ENCODE results near the gene MTUS2. TPM values are rescaled to one million over a fixed set of nuclear protein-coding genes. Genes with fewer than 3 reads are reported as not detected.

MTUS2 gene
- total RNA-seq, 1 donor from 2014 or later: 8.9 TPM

GRCh38 chr13:29539856-29540255, 719.7 kb downstream of the MTUS2 start:
- no peaks in the 10 kb centered on the region for H3K9me3 ChIP-seq
- intact Hi-C loops (cut with DNase I): no loop called here
- H3K36me3 ChIP-seq: peaks cover 5 to 11% of the 10 kb centered on the region in 2 donors
- no peak overlapping the region for H3K4me3 ChIP-seq
- no peak for TF ChIP-seq CTCF (IDR thresholded peaks at IDR 0.05)
- H3K27ac ChIP-seq: no peak overlapping the region
- no peak for DNase-seq (ENCODE audit: low spot score in 2 of 2)
- H3K4me1 ChIP-seq: no peaks in the 10 kb centered on the region
- H3K27me3 ChIP-seq: no peaks in the 10 kb centered on the region

- intact Hi-C loops (cut with DNase I): no loop called here
- no peak for DNase-seq (ENCODE audit: low spot score in 2 of 2)
- H3K4me1 ChIP-seq: no peaks in the 10 kb centered on the region
- H3K27me3 ChIP-seq: no peaks in the 10 kb centered on the region
- no peaks in the 10 kb centered on the region for H3K9me3 ChIP-seq
- no peak overlapping the region for H3K27ac ChIP-seq
- H3K36me3 ChIP-seq: peaks cover 5 to 8% of the 10 kb centered on the region in 2 donors
- no peak for TF ChIP-seq CTCF (IDR thresholded peaks at IDR 0.05)
- H3K4me3 ChIP-seq: no peak overlapping the region
Observed at GRCh38 chr13:29540334-29540733, 720.2 kb downstream of the MTUS2 start.

- Histone ChIP-seq H3K27ac (no peak overlapping the region), H3K9me3 (no peaks in the 10 kb centered on the region), H3K4me3 (no peak overlapping the region), H3K27me3 (no peaks in the 10 kb centered on the region), H3K4me1 (no peaks in the 10 kb centered on the region), H3K36me3 (peaks cover 1 to 3% of the 10 kb centered on the region in 2 donors)
- no peak for TF ChIP-seq CTCF (IDR thresholded peaks at IDR 0.05)
- intact Hi-C loops (cut with DNase I): no loop called here
- no peak for DNase-seq (ENCODE audit: low spot score in 2 of 2)
Observed at GRCh38 chr13:29540799-29541198, 720.7 kb downstream of the MTUS2 start.

- no peaks in the 10 kb centered on the region for H3K4me1 ChIP-seq
- no peak for DNase-seq (ENCODE audit: low spot score in 2 of 2)
- intact Hi-C loops (cut with DNase I): no loop called here
- H3K27ac ChIP-seq: no peak overlapping the region
- TF ChIP-seq CTCF (IDR thresholded peaks at IDR 0.05): no peak
- H3K36me3 ChIP-seq: no peaks in the 10 kb centered on the region
- no peak overlapping the region for H3K4me3 ChIP-seq
- no peaks in the 10 kb centered on the region for H3K27me3 ChIP-seq
- H3K9me3 ChIP-seq: no peaks in the 10 kb centered on the region
Observed at GRCh38 chr13:29541400-29541799, 721.3 kb downstream of the MTUS2 start.

GRCh38 chr13:29542381-29542780, 722.2 kb downstream of the MTUS2 start:
- DNase-seq (ENCODE audit: low spot score in 2 of 2): no peak
- Histone ChIP-seq H3K27ac (no peak overlapping the region), H3K27me3 (no peaks in the 10 kb centered on the region), H3K9me3 (no peaks in the 10 kb centered on the region), H3K4me3 (no peak overlapping the region), H3K4me1 (no peaks in the 10 kb centered on the region), H3K36me3 (no peaks in the 10 kb centered on the region)
- no peak for TF ChIP-seq CTCF (IDR thresholded peaks at IDR 0.05)
- intact Hi-C loops (cut with DNase I): no loop called here

All from ascending aorta (tissue), 2 donors.